CD4-positive, alpha-beta T cell treated with Interleukin-17A for 4 hours (primary cell): Measurements from ENCODE around the gene CNKSR3.

Experiments used
- DNase-seq: peaks from one replicate; pipeline ENCODE4 v3.0.0-alpha.2; 2020; ENCODE audit warnings: mixed read lengths

Gene CNKSR3

GRCh38 chr6:154478021-154478700 lies 32.3 kb downstream of the CNKSR3 start:
- no peak for DNase-seq

- DNase-seq, result no peak
Measured at GRCh38 chr6:154476494-154476893, 34.0 kb downstream of the CNKSR3 start.

GRCh38 chr6:154474648-154475428 lies 35.6 kb downstream of the CNKSR3 start:
- no peak for DNase-seq

DNA sequence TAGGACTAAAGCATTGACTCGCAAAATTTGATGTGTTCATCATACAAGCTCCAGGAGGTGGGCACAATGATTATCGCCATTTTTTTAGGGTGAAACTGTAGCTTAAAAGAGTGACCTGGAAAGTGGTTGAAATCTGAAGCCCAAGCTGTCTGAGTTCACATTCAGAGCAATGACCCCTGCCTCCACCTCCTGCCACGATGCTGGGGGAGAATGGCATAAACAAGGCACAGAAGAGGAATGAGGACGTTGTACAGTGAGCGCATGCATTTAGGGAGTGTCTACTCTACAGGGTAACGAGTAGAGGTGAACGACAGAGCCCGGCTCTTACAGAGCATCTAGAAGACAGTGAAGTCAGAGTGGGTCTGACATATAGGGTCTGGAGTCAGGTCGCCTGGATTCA lies 37.2 kb downstream of the CNKSR3 start:
- DNase-seq, result no peak

- no peak for DNase-seq
Measured at GRCh38 chr6:154471609-154472362, 38.7 kb downstream of the CNKSR3 start.

- no peak for DNase-seq
Measured at GRCh38 chr6:154469306-154469935, 41.1 kb downstream of the CNKSR3 start.

- DNase-seq, result no peak
Measured at GRCh38 chr6:154468760-154469159, 41.7 kb downstream of the CNKSR3 start.

DNA sequence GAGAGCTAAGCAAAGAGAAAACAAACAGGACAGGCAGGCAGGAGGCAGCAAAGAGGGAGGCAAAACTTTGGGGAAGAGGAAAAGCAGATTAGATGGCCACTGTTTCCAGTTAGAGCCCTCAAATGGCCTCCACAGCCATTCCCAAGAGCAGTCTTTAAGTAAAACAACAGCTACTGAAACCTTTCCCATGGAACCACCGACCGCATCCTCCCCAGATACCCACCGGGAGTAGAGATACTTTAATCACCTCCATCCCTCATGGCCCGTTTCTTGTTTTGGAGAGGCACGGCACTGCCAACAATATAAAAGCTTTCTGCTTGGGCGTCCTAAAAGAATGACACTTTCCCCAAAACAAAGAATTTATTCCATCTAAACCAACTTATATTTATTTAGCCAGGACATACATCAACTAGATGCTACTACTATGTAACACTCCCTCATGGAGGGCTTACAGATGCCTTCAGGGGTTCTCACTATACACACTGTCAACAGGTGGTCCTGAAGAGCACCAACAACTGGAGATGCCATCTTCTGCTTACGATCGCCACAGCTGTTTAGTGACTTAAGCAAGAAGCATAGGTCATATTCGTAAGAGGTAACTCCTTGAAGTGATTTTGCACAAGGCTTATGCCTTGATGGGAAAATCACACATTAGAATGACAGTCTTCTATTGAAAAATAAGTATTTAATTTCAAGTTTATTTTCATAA lies 43.4 kb downstream of the CNKSR3 start:
- DNase-seq, result no peak

GRCh38 chr6:154466139-154466538 lies 44.3 kb downstream of the CNKSR3 start:
- DNase-seq, result no peak

DNA sequence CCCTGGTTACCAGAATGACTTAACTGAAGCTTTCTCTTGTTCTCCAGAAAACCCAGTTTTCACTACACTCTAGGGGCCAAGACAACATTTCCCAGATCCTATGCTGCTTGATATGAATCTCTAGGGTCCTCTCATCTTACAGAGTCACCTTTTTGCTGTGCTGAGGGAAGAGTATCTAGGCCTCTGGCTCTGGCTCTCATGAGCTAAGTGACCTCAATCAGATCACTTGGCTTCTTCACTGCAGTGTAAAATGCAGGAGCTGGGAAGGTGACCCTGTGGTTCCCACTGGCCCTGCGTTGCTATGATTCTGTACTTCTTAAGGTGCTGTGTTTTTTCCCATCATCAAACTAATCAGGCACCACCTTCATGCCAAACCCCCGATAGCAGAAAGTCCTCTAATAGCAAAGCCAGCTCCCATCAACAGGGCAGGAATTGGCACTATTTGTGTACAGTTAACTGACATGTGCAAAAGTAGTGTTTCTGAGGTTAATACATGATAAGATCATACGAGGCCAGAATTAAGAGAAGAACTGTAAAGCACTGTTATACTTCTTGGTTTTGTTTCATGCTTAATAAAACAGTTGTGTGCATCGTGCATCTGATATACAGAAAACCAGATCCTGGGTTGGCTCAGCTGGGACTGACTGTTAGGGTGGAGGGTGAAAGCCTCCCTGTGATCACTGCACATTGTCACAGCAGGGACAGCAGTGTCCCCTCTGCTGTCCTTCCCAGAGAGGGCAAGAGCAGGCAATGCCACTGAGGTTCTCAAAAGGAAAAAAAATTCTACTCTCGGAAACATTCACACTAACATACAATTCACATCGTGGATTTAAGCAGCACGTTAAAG lies 46.7 kb downstream of the CNKSR3 start:
- DNase-seq, result no peak

DNA sequence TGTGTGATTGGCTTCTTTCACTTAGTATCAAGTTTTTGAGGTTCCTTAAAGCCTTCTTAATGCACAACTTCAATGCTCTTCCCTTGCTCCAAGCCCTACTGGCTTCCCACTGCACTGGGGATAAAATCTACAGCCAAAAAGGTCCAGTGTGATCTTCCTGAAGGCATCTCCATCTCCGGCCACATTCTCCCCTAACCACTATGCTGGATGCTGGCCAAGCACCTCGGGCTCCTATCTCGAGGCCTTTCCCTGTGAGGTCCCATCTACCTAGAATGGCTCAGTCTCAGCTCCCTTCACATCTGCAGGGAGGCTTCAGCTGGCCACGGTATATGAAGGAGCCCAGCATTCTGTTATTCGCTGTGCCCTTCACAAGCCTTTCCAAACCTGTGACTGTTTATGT lies 48.1 kb downstream of the CNKSR3 start:
- DNase-seq, result no peak

GRCh38 chr6:154461348-154461747 lies 49.1 kb downstream of the CNKSR3 start:
- DNase-seq, result no peak

- DNase-seq, result no peak
Measured at GRCh38 chr6:154460306-154461071, 50.0 kb downstream of the CNKSR3 start.

- no peak for DNase-seq
Measured at GRCh38 chr6:154459513-154459912, 51.0 kb downstream of the CNKSR3 start.

DNA sequence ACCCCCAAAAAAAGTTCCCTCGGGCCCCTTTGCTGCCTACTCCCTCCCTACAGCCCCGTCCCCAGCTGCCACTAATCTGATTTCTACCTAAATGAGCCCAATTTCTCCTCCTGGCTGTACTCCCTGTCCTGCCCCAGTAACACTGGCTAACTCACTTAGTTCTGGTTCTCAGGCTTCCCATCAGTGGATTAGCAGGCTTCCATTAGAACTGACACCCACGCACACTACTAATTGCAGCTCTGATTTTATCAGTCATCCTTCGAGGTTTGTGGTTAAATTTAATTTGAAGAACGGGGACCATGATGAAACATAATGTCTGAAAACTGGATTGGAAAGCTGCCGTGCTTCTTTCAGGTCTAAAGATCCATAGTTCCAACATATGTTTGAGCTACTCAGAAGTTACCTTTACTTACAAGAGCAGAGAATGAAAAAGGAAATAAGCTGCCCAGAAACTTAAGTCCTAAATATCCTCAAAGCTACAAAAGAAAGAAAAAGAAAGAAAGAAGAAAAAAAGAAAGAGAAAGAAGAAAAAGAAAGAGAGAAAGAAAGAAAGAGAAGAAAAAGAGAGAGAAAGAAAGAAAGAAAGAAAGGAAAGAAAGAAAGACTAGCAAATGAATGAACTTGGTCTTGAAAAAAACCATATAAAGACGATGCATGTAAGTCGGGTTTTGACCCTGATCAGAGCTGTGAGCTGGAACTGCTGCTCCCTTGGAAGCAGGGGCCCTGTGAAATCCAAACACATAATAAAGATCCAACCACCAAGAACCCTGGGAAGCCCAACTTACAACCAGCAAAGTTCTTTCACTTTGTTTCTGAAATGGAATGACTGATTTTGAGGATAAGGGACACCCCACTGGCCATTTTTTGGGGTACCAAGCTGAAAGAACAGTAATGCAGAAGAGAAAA lies 51.7 kb downstream of the CNKSR3 start:
- DNase-seq, result no peak

DNA sequence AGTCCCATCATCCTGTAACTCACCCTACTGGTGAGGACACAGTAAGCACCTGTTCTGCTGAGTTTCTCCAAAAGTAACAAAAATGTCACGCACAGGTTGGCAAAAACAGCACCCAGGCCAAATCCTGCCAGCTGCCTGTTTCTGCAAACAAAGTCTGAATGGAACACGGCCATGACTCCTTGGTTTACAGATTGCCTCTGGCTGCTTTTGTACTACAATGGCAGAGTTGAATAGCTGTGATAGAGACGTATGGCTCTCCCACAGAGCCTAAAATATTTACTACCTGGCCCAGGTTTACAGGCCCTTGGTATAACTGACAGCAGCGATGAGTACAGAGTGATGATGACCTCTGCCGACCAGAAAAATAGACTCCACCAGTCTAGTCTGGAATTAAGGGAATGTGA lies 52.6 kb downstream of the CNKSR3 start:
- DNase-seq, result no peak

GRCh38 chr6:154457046-154457713 lies 53.3 kb downstream of the CNKSR3 start:
- no peak for DNase-seq

DNA sequence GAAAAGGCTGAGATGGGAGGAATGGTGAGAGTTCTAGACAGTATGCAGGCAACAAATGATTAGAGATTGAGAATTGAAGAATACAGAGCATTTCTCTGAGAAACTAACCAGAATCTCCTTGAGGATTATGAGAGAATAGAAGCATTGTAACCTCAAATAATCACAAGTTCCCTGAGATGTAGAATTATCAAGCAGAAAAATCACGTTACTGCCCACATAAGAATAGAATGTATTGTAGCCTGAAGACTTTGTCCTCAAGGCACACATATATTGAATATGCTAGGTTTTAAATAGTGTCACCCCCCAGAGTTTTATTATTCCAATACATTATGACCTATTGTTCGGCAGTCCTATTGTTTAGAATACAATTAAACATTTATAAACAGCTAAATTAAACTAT lies 57.2 kb downstream of the CNKSR3 start:
- no peak for DNase-seq

DNA sequence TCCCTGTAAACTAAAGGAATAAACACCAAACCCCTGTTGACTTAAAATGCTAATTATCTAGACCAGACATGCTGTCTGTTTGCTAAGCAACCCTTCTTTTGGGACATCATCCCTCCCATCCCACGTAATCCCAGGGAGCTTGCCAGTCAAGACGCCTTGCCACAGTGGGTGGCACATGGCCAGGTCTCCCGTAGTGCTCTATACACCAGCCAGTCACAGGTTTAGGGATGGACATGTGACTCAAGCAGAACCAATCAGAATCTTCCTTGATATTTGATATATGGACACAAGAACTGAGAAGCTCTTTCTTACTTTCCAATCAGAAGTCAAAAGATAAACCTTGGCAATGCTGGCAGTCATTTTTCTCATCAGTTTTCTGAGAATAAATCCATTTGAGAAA lies 60.0 kb downstream of the CNKSR3 start:
- no peak for DNase-seq
